ENCODE results near the gene FAM3C. TPM values are rescaled to one million over a fixed set of nuclear protein-coding genes. Genes with fewer than 3 reads are reported as not detected.
"Not testable (repeated sequence)": the region's sequence is repeated elsewhere in the genome, so short reads cannot be mapped to it uniquely, and the experiment has no call there.

FAM3C gene
- total RNA-seq, 1 donor from 2014 or later = 42.0 TPM

DNA sequence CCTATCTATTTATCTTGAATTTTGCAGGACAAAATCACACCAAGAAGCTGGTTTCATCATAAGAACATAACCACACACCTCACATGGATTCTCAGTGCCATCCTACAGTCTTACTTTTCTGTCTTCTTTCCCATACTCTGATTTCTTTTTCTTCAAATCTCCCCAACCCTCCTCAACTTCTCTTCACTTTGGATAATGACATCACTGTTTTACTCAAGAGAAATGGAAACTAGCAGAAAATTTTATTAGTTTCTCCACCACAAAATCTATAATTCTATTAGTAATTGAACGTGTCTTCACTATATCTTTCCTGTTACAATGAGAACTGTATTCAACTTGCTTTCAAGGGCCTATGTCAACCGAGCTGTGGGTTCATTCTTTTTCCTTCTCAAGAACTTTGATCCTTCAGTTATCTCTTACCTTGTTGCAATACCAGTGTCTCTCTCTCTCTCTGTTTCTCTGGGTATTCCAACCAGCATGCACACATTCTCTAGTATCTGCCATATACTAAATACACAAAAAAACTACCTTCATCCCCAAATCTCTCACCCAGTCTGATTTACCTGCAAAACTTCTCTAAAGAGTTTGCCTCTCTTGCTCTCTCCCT is 35.4 kb upstream of the FAM3C start:
- H3K9me3 Mint-ChIP-seq (ENCODE audit: unreplicated experiment) = no peaks in the 10 kb centered on the region
- H3K27me3 Mint-ChIP-seq (ENCODE audit: unreplicated experiment) = no peaks in the 10 kb centered on the region
- H3K4me3 Mint-ChIP-seq (ENCODE audit: unreplicated experiment) = no peak overlapping the region
- H3K27ac Mint-ChIP-seq (ENCODE audit: unreplicated experiment) = no peak overlapping the region
- no peaks in the 10 kb centered on the region for H3K36me3 Mint-ChIP-seq (ENCODE audit: unreplicated experiment)
- no peak for DNase-seq (ENCODE audit: extremely low spot score, unreplicated experiment)
- TF ChIP-seq, protein P1, sequence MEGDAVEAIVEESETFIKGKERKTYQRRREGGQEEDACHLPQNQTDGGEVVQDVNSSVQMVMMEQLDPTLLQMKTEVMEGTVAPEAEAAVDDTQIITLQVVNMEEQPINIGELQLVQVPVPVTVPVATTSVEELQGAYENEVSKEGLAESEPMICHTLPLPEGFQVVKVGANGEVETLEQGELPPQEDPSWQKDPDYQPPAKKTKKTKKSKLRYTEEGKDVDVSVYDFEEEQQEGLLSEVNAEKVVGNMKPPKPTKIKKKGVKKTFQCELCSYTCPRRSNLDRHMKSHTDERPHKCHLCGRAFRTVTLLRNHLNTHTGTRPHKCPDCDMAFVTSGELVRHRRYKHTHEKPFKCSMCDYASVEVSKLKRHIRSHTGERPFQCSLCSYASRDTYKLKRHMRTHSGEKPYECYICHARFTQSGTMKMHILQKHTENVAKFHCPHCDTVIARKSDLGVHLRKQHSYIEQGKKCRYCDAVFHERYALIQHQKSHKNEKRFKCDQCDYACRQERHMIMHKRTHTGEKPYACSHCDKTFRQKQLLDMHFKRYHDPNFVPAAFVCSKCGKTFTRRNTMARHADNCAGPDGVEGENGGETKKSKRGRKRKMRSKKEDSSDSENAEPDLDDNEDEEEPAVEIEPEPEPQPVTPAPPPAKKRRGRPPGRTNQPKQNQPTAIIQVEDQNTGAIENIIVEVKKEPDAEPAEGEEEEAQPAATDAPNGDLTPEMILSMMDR (IDR thresholded peaks at IDR 0.05) = no peak
- no peaks in the 10 kb centered on the region for H3K4me1 Mint-ChIP-seq (ENCODE audit: unreplicated experiment)

GRCh38 chr7:121430558-121430957 is 34.5 kb upstream of the FAM3C start:
- Mint-ChIP-seq H3K4me1 (ENCODE audit: unreplicated experiment) (no peaks in the 10 kb centered on the region), H3K36me3 (ENCODE audit: unreplicated experiment) (no peaks in the 10 kb centered on the region), H3K9me3 (ENCODE audit: unreplicated experiment) (no peaks in the 10 kb centered on the region), H3K4me3 (ENCODE audit: unreplicated experiment) (no peak overlapping the region), H3K27me3 (ENCODE audit: unreplicated experiment) (no peaks in the 10 kb centered on the region), H3K27ac (ENCODE audit: unreplicated experiment) (no peak overlapping the region)
- no peak for DNase-seq (ENCODE audit: extremely low spot score, unreplicated experiment)
- TF ChIP-seq, protein P1 (IDR thresholded peaks at IDR 0.05) = no peak

- Mint-ChIP-seq H3K27me3 (ENCODE audit: unreplicated experiment) (no peaks in the 10 kb centered on the region), H3K4me1 (ENCODE audit: unreplicated experiment) (no peaks in the 10 kb centered on the region), H3K36me3 (ENCODE audit: unreplicated experiment) (no peaks in the 10 kb centered on the region), H3K4me3 (ENCODE audit: unreplicated experiment) (no peak overlapping the region), H3K27ac (ENCODE audit: unreplicated experiment) (no peak overlapping the region), H3K9me3 (ENCODE audit: unreplicated experiment) (no peaks in the 10 kb centered on the region)
- DNase-seq (ENCODE audit: extremely low spot score, unreplicated experiment) = no peak
- TF ChIP-seq, protein P1 (IDR thresholded peaks at IDR 0.05) = no peak
Observed at GRCh38 chr7:121429798-121430197, 33.7 kb upstream of the FAM3C start.

- no peak for DNase-seq (ENCODE audit: extremely low spot score, unreplicated experiment)
- H3K4me1 Mint-ChIP-seq (ENCODE audit: unreplicated experiment) = no peaks in the 10 kb centered on the region
- H3K9me3 Mint-ChIP-seq (ENCODE audit: unreplicated experiment) = no peaks in the 10 kb centered on the region
- H3K4me3 Mint-ChIP-seq (ENCODE audit: unreplicated experiment) = no peak overlapping the region
- TF ChIP-seq, protein P1 (IDR thresholded peaks at IDR 0.05) = no peak
- H3K27ac Mint-ChIP-seq (ENCODE audit: unreplicated experiment) = no peak overlapping the region
- H3K27me3 Mint-ChIP-seq (ENCODE audit: unreplicated experiment) = no peaks in the 10 kb centered on the region
- H3K36me3 Mint-ChIP-seq (ENCODE audit: unreplicated experiment) = no peaks in the 10 kb centered on the region
Observed at GRCh38 chr7:121428855-121429489, 32.9 kb upstream of the FAM3C start.

DNA sequence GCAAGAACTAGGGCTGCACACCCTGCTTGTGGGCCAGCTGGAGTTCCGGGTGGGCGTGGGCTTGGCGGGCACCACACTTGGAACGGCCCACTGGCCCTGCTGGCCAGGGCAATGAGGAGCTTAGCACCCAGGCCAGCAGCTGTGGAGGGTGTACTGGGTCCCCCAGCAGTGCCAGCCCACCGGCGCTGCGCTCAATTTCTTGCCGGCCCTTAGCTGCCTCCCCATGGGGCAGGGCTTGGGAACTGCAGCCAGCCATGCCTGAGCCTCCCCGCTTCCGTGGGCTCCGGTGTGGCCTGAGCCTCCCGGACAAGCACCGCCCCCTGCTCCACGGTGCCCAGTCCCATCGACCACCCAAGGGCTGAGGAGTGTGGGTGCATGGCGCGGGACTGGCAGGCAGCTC is 25.6 kb upstream of the FAM3C start:
- not testable (repeated sequence) for H3K9me3 Mint-ChIP-seq (ENCODE audit: unreplicated experiment); DNase-seq (ENCODE audit: extremely low spot score, unreplicated experiment); H3K36me3 Mint-ChIP-seq (ENCODE audit: unreplicated experiment); H3K27ac Mint-ChIP-seq (ENCODE audit: unreplicated experiment); H3K4me1 Mint-ChIP-seq (ENCODE audit: unreplicated experiment); H3K4me3 Mint-ChIP-seq (ENCODE audit: unreplicated experiment); H3K27me3 Mint-ChIP-seq (ENCODE audit: unreplicated experiment)
